Esophagus squamous epithelium (tissue), 5 donors: Measurements from ENCODE around the gene TFRC. TPM values are rescaled to one million over a fixed set of nuclear protein-coding genes. Genes with fewer than 3 reads are reported as not detected.
A peak's percentile ranks its signal among the peaks of the same experiment; 100 is the strongest.
"Not testable (repeated sequence)": the region's sequence is repeated elsewhere in the genome, so short reads cannot be mapped to it uniquely, and the experiment has no call there.

ENCODE experiments used
- DNase-seq: peaks from one replicate; lab custom pipeline; 2025; lab: John Stamatoyannopoulos, UW
- H3K27ac ChIP-seq, 4 donors: fragments of 200-600 bp; sonication (generic); one replicate each; pipeline ENCODE4 v1.5.1; 2016 to 2019; ENCODE audit warnings: mild to moderate bottlenecking in 1 of 4
- H3K27me3 ChIP-seq, 4 donors: fragments of 200-600 bp; sonication (generic); 1 replicate in 3 of 4; 2 replicates in 1 of 4; pipeline versions ENCODE4 v1.5.1 to v1.6.0; 2017 to 2021; ENCODE audit warnings: antibody characterized with exemption in 1 of 4
- H3K36me3 ChIP-seq, 3 donors: fragments of 200-600 bp; sonication (generic); one replicate each; pipeline ENCODE4 v1.5.1; 2016 to 2019
- H3K4me1 ChIP-seq, 3 donors: fragments of 200-600 bp; sonication (generic); one replicate each; pipeline ENCODE4 v1.5.1; 2017 to 2019
- H3K4me3 ChIP-seq, 4 donors: fragments of 200-600 bp; sonication (generic); 1 replicate in 3 of 4; 2 replicates in 1 of 4; pipeline ENCODE4 v1.5.1; 2016 to 2019; ENCODE audit warnings: mild to moderate bottlenecking in 2 of 4, moderate library complexity in 1 of 4
- H3K9me3 ChIP-seq, 3 donors: fragments of 200-600 bp; sonication (generic); one replicate each; pipeline ENCODE4 v1.5.1; 2016 to 2019
- CTCF ChIP-seq, 6 experiments: fragments of 450-650 bp in 4 of 6; fragments of 200-600 bp in 2 of 6; sonication (generic) in 2 of 6; IDR thresholded peaks; one replicate each; pipeline ENCODE4 v1.5.1; 2016 to 2019; ENCODE audit warnings: antibody characterized with exemption in 6 of 6, mild to moderate bottlenecking in 4 of 6, moderate library complexity in 4 of 6
- POLR2A ChIP-seq, 4 donors: fragments of 450-650 bp; IDR thresholded peaks; one replicate each; pipeline ENCODE4 v1.6.1; 2017; ENCODE audit warnings: antibody characterized with exemption in 4 of 4, mild to moderate bottlenecking in 4 of 4, moderate library complexity in 3 of 4
- WGBS, 2 donors: methylation state at CpG; one replicate each; pipeline ENCODE4 v1.1.5; 2018; 5-methylcytosine and 5-hydroxymethylcytosine counted together
- intact Hi-C: fragments of 100-400 bp; cut with DNase I; formaldehyde crosslinking; loops from one replicate; pipeline ENCODE4 v1.15.0; 2022
- total RNA-seq, 4 donors: library from RNA; depleted of rRNA; stranded (reverse); fragments of >200 nt; gene quantifications; one replicate each; pipeline ENCODE4 v1.1.0, GENCODE V29; 2016
- donor health status: DM: yes; HTN: yes; CAD: no.

The TFRC gene
- total RNA-seq, 4 donors from 2014 or later: 71.0 to 202 (median 151) TPM

- Histone ChIP-seq H3K4me1 (no peaks in the 10 kb centered on the region), H3K27ac (no peak overlapping the region), H3K36me3 (peaks cover 0 to 24% (median 0%) of the 10 kb centered on the region in 3 donors), H3K9me3 (no peaks in the 10 kb centered on the region), H3K27me3 (no peaks in the 10 kb centered on the region), H3K4me3 (no peak overlapping the region)
- WGBS, 2 donors: 91 to 92% methylated on average over 6 of the region's 6 CpGs
- intact Hi-C loops: no loop called here
- no peak for TF ChIP-seq CTCF (IDR thresholded peaks at IDR 0.05)
- no peak for TF ChIP-seq POLR2A (IDR thresholded peaks at IDR 0.05)
- DNase-seq: no peak
Observed at GRCh38 chr3:196042673-196043072, 39.2 kb downstream of the TFRC start.

- no peaks in the 10 kb centered on the region for H3K4me1 ChIP-seq
- WGBS, 2 donors: 94 to 95% methylated on average over 2 of the region's 2 CpGs
- no peak for DNase-seq
- intact Hi-C loops: no loop called here
- H3K27me3 ChIP-seq: no peaks in the 10 kb centered on the region
- H3K4me3 ChIP-seq: no peak overlapping the region
- TF ChIP-seq POLR2A (IDR thresholded peaks at IDR 0.05) (no peak), CTCF (IDR thresholded peaks at IDR 0.05) (no peak)
- H3K27ac ChIP-seq: no peak overlapping the region
- no peaks in the 10 kb centered on the region for H3K9me3 ChIP-seq
- peaks cover 0 to 1% (median 0%) of the 10 kb centered on the region in 3 donors for H3K36me3 ChIP-seq
Observed at GRCh38 chr3:196039359-196039758, 42.5 kb downstream of the TFRC start.

GRCh38 chr3:196026059-196026458, 55.8 kb downstream of the TFRC start:
- H3K27ac ChIP-seq, H3K4me3 ChIP-seq, DNase-seq, intact Hi-C loops, H3K36me3 ChIP-seq, H3K4me1 ChIP-seq, H3K9me3 ChIP-seq: not testable (repeated sequence)
- peak in 1 of 6 experiments; percentile 9 for TF ChIP-seq CTCF (IDR thresholded peaks at IDR 0.05)
- WGBS, 2 donors: 55 to 57% methylated on average over 6 to 8 of the region's 10 CpGs
- H3K27me3 ChIP-seq: peaks cover 0 to 58% (median 0%) of the 10 kb centered on the region in 4 donors

GRCh38 chr3:196024968-196025367, 56.9 kb downstream of the TFRC start:
- Histone ChIP-seq H3K4me1 (peaks cover 0 to 6% (median 0%) of the 10 kb centered on the region in 3 donors), H3K4me3 (no peak overlapping the region), H3K27me3 (peaks cover 0 to 57% (median 0%) of the 10 kb centered on the region in 4 donors), H3K9me3 (no peaks in the 10 kb centered on the region), H3K36me3 (no peaks in the 10 kb centered on the region), H3K27ac (no peak overlapping the region)
- 34 to 60% methylated on average over 12 of the region's 12 CpGs for WGBS, 2 donors
- TF ChIP-seq POLR2A (IDR thresholded peaks at IDR 0.05): no peak
- TF ChIP-seq CTCF (IDR thresholded peaks at IDR 0.05): no peak
- no peak for DNase-seq
- intact Hi-C loops: no loop called here

GRCh38 chr3:196023947-196024346, 57.9 kb downstream of the TFRC start:
- no peaks in the 10 kb centered on the region for H3K9me3 ChIP-seq
- peaks cover 0 to 6% (median 0%) of the 10 kb centered on the region in 3 donors for H3K4me1 ChIP-seq
- no peaks in the 10 kb centered on the region for H3K36me3 ChIP-seq
- no peak for DNase-seq
- WGBS, 2 donors: 49 to 51% methylated on average over 7 to 8 of the region's 8 CpGs
- no peak overlapping the region for H3K4me3 ChIP-seq
- no peak for TF ChIP-seq CTCF (IDR thresholded peaks at IDR 0.05)
- no peak for TF ChIP-seq POLR2A (IDR thresholded peaks at IDR 0.05)
- no peak overlapping the region for H3K27ac ChIP-seq
- intact Hi-C loops: no loop called here
- H3K27me3 ChIP-seq: peaks cover 0 to 51% (median 0%) of the 10 kb centered on the region in 4 donors

- 78 to 91% methylated on average over 8 of the region's 8 CpGs for WGBS, 2 donors
- H3K27ac ChIP-seq, intact Hi-C loops, H3K4me1 ChIP-seq, DNase-seq, H3K9me3 ChIP-seq, H3K4me3 ChIP-seq, H3K36me3 ChIP-seq: not testable (repeated sequence)
- peaks cover 0 to 46% (median 0%) of the 10 kb centered on the region in 4 donors for H3K27me3 ChIP-seq
Observed at GRCh38 chr3:196022499-196022878, 59.4 kb downstream of the TFRC start.
